Measurements from ENCODE around the gene PLK2.

The PLK2 gene

DNA sequence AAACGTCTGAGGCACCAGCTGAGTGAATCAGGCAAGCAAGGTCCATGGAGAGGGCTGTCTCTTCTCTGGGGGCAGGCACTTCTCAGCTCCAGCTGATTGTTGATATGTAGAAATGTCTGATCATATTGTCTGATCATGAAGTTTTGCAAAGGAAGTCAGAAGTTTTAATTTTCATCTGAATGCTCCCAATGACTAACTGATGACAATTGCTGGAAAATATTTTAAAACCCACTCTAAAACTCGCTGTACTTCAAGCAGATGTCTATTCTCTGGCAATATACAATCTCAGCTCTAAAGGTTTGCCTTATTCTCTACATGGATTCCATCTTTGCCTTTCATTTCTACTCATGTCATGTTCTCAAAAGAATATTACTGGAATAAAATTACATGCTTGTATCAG is 12.7 kb downstream of the PLK2 start:
- no peak for DNase-seq

DNA sequence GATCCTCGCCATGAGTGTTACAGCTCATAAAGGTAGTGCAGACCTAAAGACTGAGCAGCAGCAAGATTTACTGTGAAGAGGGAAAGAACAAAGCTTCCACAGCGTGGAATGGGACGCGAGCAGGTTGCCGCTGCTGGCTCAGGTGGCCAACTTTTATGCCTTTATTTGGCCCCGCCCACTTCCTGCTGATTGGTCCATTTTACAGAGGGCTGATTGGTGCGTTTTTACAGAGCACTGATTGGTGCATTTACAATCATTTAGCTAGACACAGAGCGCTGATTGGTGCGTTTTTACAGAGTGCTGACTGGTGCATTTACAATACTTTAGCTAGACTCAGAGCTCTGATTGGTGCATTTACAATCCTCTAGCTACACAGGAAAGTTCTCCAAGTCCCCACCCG is 13.9 kb downstream of the PLK2 start:
- DNase-seq, result no peak

DNA sequence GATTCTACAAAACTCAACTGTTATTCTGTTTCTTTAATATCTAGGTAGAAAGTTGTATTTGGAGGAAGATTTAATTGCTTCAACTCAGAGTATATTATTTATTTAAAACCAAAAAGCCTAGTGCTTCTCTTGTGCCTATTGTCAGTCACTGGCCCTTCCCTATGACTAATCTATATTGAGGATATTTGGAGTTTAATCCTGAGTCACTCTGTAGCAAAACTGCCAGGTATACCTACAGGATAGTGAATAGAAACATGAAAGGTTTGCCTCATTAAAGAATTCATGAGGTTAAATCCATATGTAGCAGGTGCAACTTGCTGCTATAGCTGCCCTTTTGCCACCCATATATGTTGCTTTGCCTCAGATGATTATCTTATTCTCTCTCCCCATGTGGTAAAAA is 15.1 kb downstream of the PLK2 start:
- DNase-seq, result no peak

DNA sequence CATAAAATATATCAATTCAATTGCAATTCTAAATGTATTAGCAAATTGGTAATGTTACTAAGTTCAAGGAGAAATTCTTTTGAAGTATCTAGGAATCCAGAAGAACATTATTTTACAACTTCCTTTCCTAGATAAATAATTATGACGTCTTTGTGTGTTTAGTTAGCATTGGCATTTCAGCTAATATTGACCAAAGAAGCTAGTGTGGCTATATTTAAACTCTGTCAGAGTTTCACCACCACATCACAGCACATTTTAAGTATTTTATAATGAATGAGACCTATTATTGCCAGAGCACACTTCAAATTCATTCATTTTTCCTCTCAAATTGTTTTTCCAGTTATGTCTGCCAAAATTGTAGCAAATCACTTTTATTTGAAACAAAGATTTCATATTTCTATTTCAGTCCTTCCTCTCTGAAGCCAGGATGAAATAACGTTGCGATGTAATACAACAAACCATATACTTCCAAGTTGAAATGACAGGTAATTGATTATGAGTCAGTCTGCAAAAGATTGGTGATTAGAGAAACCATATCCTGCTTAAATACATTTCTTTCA is 18.9 kb downstream of the PLK2 start:
- DNase-seq, result no peak

DNA sequence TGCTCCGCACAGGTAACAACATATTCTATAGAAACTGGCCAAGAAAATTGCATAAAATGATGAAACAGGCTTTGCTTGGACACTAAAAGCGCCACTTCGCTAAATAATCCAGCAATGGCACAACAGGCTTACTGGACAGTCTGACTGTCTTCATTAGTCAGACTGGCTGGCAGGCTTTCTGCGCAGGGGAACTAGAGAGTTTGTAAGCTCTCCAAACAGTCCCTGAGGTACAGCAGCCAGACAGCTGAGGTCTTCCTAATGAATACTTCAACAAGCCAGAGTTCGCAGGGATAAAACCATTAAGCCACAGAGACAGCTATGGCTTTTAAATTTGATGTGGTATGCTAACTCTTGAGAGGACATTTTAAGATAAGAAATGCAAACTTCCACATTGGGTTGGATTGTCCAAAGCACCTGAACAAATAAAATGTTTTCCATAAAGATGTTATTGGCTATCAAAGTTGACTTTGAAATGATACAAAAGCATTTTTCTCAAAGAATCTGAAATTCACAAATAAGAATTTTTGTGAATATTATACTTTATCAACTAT is 20.7 kb downstream of the PLK2 start:
- no peak for DNase-seq

DNA sequence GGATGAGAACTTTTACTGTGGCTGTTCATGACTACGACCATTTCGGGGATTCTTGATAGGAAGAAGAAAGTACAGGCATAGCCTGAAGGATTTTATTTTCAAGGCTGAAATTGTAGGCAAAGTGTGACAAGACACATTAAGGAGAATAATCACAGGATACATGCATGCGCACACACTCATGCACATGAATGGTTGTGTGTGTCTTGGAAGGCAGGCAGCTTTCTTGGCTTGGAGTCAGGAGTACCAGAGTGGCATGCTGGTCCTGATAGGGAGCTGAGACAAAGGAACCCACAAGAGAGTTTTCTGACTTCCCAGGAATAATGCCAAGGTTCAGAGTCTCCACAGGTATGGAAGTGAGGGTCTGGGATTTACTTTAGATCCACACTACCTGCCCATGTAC is 22.2 kb downstream of the PLK2 start:
- no peak for DNase-seq

DNA sequence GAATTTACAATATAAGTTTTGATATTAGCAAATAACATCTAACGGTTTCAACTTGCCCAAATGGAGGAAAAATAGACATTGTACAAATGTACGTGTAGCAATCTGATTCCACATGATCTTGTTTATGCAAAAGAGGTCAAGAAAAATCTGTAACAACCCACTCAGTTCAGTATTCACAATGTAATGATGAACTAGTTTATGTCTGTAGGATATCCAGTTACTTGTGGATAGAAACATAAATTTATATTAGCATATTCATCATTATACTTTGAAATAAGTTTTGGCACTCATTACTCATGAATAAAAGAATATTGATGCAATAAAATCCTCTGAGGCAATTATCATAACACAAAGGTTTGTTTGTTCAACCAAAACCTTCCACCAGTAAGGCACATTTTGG is 28.1 kb downstream of the PLK2 start:
- DNase-seq, result no peak

DNA sequence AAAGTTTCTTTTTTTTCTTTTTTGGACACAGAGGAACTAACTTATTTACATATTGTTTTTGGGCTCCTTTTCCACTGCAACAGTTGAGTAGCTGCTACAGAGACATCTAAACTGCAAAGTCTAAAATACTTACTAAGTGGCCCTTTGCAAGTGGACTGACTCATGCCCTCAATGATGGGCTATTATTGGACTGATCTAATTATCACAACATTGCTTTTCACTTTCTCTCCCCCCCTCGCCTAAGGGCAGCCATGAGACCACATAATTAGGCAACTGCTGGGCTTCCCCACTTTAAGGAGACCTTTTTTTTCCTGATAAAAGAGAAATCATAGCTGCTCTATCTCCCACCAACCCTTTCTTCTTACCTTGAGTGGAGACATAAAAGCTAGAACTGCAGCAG is 47.0 kb downstream of the PLK2 start:
- DNase-seq, result no peak

DNA sequence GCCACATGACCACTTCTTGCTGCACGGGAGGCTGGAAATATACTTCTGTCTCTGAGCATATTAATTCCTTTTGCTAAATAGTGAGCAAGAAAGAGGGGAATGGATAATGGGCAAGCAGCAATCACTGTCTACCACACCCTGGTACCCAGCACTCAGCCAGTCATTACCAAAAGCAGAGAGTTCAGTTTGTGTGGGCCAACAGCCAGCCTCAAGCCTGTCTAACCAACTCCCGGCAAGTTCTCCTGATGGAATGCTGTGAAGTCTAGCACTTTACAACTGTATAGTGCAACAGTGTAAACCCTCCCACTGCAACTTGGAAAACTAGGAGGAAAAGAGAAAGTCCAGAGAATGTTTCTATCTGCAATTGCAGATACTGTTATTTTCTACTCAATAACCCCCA is 47.8 kb downstream of the PLK2 start:
- DNase-seq, result no peak

DNA sequence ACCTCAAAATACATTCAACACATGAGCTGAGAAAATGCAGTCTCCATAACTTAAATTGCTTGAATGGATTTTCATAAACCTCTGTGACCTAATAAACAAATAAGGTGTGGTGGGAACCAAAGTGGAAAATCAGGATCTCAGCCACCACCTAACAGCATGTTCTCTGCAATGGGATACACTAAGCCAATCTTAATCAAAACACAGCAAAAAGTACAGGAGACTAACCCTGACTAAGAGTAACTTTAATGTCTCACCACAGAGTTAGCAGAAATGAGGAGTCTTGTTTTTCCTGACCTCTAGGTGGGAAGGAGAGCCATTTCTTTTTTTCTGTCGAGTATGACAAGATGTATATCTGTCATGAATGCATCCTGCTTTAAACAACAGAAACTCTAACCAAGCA is 48.5 kb downstream of the PLK2 start:
- no peak for DNase-seq

DNA sequence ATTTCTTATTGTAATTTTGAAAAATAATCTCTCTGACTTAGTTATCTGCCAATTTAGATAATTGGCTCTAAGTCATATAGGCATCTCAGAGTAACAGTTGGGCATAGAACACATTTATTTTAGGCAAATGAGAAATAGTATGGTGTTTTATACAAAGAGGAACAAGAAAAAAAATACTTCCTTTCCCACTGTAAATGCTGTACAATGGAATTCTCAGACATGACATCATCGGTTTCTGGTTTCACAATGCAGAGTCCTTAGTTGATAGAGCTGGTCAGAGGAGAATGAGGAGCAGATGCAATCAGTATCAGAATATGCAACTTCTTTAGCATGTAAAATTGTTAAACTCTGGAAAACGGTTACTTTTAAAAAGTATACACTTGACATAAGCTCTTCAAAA is 49.4 kb downstream of the PLK2 start:
- DNase-seq, result no peak

DNA sequence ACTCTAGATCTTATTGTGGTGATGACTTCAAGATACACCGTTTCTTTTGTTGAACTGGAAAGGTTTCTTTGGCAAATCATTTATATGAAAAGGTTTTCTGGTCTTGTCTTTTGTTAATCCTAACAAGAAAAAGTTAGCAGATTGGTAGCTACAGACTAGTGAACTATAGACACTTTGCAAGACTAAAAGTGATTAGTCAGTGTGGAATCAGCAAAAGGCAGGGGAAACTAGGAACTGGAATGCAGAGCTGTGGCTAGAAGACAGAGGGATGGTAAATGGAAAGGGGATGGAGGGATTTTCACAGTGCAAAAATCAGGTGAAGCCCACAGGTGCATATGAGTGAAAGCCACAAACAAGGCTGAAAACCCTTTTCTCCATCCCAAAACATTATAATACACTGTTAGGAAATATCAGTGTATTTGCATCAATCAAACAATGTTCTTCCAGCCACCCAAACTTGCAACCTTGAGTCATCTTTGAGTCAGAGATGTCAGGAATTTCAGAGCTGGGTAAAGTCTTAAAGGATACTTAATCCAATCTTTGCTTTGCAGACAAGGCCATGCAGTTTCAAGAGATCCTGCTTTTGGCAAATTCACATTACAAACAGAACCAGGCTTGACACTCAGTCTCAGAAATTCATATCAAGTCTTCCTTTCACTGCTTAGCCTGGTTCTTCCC is 52.7 kb downstream of the PLK2 start:
- no peak for DNase-seq

DNA sequence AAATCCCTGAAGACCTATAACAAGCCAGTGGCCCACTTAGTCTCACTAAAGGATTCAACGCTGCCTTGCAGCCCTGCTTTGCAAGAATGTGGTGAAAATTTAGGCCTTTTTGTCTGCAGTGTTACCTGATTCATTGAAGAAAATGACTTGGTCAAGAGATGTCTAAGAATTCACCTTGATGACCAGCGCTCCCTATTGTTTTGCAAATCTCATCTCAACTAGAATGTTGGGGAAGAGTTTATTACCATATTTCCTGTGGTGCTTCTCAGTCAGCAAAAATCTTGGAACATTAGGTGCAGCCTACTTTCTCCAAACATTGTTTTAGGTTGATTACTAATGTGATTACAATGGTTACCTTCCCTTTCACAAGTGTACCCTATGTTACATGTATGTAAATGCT is 53.5 kb downstream of the PLK2 start:
- no peak for DNase-seq

DNA sequence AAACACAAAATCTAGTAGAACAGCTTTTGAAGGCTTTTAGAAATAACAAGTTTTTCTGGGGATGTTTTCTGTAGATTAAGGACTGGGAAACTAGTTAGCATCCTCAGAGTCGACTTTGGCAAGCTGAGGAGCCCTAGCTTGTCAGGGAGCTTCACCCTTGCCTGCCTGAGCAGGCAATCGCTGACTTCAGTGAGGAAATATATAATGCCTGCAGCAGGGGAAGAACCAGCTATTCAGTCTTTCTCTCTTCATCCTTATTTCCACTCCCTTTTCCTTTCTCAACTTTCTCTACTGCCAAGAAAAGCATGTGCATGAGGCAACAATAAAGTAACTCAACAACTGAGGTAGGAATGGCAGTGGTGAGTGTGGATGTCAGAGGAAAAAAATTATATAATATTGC is 54.7 kb downstream of the PLK2 start:
- no peak for DNase-seq

DNA sequence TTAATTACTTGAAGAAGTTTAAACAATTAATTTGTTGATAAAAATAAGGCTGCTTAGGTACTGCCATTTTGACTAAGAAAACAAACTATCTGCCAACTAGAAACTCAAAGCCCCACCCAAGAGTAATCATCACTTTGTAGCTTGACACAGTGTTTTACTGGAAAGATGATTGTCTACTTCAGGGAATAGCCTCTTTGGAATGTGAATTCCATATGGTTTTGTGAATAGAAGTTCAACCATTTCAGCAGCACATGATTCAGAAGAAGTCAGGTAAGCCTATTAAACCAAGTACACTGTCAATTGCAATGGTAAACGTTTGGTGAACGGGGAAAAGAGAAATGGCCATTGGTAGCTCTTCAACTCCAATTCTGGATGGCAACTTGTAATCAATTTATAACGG is 55.2 kb downstream of the PLK2 start:
- no peak for DNase-seq
